Fibroblast of peridontal ligament (primary cell): ENCODE results near the gene PKD1L1.
A peak's percentile ranks its signal among the peaks of the same experiment; 100 is the strongest.
"Not testable (repeated sequence)": the region's sequence is repeated elsewhere in the genome, so short reads cannot be mapped to it uniquely, and the experiment has no call there.

Source experiments
- DNase-seq: peaks from one replicate; pipeline ENCODE4 v3.0.0-alpha.2; 2010; ENCODE audit errors: extremely low read depth

Gene PKD1L1

DNA sequence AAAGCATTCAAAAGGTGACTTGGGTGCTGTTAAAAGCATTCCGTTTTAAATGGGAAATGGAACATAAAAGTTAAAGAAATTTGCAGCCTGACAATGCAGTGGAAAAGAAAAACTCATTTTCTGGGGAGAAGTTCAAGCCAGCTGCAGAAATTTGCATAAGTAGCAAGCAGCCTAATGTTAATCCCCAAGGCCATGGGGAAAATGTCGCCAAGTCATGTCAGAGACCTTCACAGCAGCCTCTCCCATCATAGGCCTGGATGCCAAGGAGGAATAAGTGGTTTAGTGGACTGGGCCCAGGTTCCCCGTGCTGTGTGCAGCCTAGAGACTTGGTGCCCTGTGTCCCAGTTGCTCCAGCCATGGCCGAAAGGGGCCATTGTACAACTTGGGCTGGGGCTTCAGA is 154.2 kb downstream of the PKD1L1 start:
- DNase-seq: no peak

DNA sequence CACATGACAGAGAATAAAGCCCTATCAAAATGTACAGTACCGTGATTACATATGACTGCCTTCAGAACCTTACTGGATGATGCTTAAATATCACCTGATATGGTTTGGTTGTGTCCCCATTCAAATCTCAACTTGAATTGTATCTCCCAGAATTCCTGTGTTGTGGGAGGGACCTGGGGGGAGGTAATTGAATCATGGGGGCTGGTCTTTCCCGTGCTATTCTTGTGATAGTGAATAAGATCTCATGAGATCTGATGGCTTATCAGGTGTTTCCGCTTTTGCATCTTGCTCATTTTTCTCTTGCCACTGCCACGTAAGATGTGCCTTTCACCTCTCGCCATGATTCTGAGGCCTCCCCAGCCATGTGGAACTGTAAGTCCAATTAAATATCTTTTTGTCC is 155.1 kb downstream of the PKD1L1 start:
- not testable (repeated sequence) for DNase-seq

DNA sequence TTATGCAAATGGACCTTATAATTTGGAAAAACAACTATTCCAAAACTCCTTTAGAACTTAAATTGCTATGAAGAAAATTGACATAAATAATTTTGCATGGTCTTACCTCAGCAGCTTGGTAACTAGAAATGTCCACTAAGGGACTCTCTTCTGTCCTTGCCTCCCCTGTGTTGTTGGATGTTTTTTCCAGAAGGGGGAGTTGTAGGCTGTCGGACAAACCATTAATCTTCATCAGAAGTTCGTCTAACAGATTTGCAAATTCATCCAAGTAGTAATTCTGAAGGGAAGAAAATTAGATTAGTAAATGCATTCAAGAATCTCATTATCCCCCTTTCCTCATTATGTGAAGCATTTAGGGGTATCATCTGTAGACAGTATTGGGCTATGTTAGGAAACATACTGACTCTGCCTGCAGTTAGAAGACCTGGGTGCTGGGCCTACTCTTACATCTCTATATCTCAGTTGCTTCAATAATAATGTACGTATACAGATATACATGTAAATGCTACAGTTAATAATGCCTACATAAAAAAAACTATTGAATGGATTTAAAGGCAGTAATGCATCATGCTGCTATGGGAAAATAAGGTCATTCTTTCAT is 155.6 kb downstream of the PKD1L1 start:
- DNase-seq: peak; percentile 45

DNA sequence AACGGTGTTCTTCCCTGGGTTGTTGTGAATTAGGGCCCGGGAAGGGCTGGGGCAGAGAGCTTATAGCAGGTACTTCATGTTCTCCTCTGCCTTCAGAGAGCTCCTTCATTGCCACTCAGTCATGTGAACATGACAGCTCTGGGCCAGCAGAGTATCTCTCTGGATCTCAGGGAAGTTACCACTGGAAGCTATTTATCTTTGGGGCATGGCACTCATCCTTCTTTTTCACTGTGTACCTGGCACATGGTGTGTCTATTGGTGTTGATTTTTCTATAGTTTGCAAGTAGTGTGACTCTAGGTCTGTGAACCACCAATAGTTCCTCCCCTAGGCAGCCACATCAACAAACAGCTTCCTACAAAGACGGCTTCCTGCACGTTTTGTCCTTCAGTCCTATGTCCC is 156.6 kb downstream of the PKD1L1 start:
- no peak for DNase-seq

DNA sequence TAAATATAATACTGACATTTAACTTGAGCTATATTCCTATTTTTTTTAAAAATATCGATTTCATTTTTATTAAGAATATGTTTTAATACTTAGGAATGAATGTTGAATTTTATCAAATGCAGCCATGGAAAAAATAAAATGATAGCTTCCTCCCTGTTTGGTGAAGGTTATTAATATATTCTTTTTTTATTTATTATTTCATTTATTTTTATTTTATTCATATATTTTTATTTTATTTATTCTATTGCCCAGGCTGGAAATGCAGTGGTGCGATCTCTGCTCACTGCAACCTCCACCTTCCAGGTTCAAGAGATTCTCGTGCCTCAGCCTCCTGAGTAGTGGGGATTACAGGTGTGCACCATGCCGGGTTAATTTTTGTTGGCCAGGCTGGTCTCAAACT is 160.2 kb downstream of the PKD1L1 start:
- no peak for DNase-seq

DNA sequence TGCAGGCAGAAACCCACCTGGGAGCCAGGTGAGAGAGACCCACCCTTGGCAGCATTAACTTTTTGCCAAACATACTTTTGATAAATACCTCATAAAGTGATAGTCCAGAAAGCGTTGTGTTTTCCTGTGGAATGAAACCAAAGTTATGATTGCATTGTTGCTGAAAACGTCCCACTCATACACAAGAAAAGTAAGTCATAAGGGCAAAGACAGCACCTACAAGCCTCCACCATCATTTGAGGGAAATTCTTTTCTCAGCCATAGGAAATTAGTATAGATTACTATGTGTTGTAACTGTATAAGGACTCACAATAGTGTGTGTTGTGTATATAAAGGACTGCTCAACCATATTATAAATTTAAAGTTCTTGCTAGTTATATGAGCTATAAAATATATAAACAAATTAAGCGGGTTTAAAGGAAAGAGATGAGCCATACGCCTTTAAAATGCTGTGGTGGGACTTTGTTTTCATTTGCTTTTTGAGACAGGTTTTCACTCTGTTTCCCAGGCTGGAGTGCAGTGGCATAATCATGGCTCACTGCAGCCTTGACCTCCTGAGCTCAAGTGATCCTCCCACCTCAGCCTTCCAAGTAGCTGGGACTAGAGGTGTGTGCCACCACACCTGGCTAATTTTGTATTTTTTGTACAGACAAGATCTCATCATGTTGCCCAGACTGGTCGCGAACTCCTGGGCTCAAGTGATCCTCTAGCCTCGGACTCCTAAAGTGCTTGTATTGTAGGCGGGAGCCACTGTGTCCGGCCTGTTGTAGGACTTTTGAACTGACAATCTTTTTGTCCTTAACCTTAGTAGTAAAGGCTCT is 160.8 kb downstream of the PKD1L1 start:
- no peak for DNase-seq

DNA sequence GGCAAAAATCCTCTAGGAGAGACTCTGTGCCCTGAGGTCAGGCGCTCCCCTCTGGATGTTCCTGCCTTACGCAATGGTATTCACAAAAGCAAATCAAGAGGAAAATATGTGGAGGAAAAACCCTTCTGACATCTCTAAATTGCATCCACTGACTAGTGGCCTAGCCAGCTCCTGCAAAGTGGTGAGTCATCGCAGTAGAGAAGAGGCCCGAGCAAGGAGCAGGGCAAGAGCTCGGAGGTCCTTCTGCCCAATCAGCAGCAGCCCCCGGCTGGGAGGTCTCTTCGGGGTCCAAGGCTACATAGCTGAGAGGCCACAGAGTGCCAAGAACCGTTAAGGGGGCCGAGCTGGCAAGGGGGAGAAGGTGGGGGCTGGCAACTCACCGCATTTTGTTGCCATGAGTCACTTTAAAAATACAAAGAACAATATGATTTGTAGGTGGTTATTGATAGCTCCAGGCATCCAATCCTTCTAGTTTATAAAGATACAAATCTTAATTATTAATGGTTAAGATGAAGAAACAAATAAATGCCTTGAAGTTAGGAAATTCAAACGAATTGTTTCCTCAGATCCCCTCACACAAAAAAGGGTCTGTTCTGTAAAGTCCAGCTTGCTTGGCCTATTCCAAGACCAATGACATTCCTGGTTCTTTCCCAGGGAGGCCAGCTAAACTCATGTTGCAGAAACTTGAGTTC is 161.6 kb downstream of the PKD1L1 start:
- peak; percentile 97 for DNase-seq

DNA sequence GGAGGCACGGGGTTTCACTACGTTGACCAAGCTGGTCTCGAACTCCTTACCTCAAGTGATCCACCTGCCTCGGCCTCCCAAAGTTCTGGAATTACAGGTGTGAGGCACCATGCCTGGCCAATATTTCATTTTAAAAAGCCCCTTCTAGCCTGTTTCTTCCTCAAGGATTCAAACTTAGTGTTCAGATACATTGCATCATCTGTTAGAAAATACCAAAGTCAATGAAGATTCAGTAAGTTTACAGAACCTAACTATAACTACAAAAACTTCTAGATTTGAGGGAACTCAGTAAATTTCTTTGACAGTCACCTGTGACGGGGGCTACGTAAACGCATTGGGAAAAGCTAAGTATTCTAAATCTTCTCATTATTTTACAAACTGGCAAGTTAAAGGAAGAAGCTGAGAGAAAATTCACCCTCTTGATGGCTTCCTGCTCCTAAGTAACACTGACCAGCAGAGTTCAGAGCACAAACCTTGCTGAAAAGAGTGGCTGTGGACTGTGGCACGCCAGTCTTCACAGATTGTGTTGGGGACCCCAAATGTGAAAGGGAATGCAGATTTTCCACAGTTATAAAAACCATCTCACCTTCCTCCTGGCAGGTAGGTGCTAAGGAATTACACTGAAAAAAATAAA is 162.2 kb downstream of the PKD1L1 start:
- no peak for DNase-seq

DNA sequence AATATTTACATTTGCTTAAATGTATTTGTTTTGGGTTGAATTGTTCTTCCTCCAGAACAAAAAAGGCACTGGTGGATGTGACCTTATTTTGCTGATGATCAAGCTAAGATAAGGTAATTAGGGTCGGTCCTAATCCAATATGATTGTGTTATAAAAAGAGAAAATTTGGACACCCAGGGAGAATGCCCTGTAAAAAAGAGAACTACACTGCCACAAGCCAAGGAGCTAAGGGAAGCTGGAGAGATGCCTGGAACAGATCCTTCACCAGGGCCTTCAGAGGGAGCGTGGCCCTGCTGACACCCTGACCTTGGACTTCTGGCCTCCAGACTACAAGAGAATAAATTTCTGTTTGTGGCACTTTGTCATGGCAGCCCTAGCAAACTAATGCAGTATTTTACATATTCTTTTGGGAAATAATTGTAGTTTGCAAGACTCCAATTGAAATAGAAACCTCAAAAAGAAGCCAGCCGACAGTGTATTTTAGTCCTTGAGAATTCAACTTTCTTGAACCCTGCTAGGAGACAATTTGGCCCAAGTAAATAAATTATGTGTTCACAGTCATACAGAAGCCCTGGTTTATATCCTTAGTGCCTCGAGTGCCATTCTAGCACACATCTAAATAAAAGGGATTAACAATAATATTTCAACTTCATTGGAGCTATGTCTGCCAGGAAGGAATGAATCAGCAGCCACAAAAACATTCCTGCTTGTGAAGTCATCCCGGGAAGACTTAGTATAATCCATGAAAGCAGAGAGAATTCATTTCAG is 164.6 kb downstream of the PKD1L1 start:
- peak; percentile 99 for DNase-seq

DNA sequence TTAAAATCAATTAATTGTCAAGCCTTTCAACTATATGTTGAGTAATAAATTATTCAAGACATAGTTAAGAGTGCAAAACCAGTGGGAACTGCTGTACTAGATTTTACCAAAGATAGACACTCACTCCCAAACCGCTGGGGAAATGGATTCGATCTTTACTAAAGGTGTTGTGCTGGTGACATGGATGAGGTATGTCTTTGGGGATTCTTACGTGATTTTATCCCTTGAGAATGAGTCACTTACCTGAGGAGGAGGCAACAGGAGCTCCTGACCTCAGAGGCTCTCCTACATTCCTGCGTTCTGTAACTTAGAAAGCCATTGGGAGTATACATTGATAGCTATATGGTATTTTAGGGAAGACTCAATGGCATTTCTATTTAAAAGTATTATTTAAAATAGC is 165.5 kb downstream of the PKD1L1 start:
- no peak for DNase-seq

DNA sequence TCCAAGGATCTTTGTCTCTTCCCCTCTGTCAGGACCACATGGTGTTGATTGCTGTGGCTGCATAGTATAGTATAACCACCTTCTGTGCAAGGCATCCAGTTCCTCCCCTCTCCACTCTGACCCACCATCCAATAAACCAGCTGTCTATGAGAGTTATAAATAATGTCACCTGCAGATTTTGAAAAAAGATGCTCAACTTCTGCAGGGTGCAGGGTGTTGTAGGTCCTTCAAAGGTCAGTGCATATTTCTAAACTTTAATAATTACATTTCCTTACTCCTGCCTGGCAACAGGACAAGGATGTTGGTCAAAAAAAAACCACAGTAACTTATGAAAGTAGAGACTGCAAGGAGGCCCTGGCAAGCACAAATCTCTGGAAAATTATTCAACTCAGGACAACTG is 166.2 kb downstream of the PKD1L1 start:
- peak; percentile 65 for DNase-seq

DNA sequence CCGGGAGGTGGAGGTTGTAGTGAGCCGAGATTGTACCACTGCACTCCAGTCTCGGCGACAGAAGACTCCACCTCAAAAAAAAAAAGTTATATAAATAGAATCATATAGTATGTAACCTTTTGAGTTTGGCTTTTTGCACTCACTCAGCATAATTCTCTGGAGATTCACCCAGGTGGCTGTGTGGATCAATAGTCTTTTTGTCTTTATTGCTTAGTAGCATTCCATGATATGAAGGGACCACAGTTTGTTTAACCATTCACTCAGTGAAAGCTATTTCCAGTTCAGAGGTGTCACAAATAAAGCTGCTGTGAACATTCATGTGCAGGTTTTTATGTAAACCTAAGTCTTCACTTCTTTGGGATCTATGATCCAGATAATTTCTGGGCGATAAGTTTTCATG is 167.7 kb downstream of the PKD1L1 start:
- DNase-seq: no peak

DNA sequence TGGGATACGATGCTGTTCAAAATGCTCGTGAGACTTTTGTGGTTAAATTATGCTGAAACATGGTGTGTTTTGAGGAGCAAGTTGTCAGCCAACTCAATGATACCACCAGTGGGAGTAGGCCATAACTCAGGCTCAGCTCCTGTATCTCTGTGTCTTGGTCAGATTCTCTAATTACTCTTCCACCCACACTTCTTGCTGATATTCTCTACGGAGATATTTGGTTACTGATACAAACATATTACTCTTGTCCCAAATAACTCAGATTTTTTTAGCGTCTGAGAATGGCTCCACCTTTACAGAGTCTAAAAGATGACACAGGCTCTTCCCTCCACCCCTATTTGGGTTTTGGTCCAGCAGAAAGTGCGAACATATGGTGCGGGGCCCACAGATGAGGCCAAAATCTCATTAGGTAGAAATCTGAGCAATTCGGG is 168.9 kb downstream of the PKD1L1 start:
- DNase-seq: no peak

DNA sequence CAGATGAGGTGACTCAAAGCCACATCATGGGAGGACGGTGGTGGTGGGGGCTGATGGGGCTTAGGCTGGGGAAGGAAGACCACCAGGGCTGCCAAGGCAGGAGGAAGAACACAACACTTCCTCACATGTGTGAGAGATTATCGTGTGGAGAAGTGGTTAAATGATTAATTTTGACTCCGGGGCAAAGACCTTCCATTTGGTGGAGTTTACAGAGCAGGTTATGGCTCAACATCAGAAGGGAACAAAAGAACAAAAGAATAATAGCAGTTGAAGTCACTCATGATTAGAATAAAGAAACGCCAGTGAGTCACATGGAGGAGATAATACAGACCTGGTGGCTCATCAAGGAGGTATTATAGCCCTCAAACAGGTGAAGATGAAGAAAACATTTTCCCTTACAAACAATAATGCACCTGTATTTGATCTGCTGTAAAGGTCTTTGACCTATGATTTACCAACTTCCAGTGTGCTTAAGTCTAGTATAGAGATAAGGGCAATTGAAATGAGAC is 170.1 kb downstream of the PKD1L1 start:
- no peak for DNase-seq

DNA sequence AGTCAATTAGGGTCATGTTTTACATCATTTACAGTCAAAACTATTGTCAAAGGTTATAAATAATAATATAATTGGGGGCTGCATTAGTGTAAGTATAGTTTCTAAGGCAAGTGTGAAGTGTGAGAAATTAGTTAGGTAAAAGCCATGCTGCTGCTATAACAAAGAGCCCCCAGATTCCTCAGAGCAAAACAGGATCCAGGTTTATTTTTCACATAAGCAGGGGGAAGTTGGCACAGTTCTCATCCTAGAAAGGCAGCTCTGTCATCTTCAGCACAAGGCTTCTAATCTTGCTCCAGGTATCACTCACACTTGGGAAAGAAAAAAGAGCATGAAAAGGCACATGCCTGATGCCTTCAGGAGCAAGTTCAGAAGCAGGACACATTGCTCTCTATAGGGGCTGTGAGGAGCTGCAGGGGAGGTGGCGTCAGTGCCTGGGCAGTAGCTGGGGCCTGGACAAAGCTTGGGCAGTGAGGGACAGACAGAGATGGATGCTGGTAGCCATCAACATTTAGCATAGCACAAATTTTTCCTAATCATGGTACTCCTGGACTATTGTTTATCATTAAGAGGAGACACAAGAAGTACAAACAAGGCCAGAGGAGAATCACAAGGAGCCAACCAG is 170.6 kb downstream of the PKD1L1 start:
- DNase-seq: no peak

DNA sequence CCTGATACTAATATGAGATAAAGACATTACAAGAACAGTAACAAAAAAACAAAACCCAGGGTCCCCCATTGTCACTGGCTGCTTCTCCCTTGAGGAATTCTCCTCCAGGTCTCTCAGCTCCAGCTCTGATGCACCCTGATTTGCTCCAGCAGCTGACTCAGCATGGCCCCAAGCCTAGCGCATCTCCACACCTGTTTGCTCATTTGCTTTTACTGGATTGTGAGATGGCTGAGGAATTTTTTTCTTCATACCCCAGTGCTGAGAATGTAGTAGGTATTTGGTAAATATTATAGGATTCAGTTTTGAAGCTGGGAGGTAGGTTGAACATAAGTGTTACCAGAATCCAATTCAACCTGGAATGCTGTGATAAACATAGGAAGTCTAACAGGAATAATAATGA is 171.9 kb downstream of the PKD1L1 start:
- no peak for DNase-seq

DNA sequence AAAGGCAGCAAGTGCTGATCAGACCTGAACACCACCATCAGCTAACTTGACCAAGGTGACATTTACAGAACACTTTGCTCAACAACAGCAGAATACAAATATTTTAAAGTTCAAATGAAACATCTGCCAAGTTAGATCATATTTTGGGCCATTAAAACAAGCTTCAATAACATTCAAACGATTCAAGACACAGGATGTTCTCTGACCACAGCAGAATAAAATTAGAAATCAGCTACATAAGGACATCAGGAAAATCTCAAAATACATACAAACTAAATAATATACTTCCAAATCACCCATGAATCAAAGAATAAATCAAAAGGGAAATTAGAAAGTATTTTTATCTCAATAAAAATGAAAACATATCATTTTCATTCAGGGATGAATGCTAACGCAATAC is 173.0 kb downstream of the PKD1L1 start:
- no peak for DNase-seq

DNA sequence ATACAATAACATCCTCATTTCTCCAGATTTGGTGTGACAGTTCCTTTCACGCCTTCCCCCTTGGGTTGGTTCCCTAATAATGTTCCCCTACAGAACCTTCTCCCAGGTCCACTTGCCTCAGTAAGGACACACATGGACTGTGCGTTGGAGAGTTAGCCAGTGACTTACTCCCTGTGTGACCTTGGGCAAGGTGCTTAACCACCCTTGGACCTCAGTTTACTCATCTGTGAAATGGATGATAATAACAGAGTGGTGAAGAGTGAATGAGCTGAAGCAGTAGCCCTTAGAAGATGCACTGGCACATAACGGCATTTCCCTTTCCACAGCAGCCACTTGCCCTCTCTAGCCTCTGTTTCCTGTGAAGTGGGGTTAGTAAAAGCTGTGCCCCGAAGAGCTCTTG is 175.8 kb downstream of the PKD1L1 start:
- no peak for DNase-seq

DNA sequence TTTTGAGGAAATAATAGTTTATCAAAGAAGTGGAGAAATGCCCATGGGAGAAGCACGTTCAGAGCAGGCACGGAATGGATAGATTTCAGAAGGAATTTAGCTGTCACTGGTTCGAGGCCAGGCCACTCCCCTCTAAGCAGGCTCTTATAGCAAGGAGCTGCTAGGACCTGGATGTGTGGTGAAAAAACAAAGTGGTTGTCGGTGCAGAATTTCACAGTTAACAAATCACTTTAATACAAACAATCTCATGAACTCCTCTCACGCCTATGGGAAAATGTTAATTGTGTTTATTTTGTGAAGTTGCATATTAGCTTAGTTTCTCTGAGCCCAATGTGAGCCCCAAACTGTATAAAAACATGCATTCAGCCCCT is 176.3 kb downstream of the PKD1L1 start:
- no peak for DNase-seq

DNA sequence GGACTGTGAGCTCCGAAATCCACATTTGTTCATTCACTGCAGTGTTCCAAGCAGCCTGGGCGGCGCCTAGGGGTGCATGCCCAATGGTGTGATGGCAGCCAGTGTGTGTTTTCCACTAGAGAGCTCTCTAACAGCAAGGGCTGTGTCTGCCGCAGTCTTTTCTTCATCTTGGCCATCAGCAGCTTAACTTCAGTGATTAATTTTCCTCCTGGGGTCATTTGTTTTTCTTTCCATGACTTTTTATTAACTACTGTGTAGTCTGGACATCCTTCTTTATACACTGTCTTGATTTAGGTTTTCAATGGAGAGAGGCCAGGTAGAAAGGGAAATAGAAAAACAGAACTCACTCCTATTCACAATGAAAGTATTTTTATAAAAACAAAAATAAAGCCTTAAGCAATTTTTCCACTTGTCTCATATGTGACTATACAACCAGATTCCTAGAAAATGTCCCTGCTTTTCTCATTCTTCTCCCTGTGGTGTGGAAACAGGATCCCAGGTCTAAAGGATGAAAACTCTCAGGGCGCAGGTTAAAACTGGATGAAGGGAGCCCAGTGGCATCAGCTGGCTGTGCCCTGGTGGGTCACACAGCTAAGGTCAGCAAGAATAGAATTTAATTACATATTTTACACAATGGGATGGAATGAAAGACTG is 176.8 kb downstream of the PKD1L1 start:
- DNase-seq: no peak

DNA sequence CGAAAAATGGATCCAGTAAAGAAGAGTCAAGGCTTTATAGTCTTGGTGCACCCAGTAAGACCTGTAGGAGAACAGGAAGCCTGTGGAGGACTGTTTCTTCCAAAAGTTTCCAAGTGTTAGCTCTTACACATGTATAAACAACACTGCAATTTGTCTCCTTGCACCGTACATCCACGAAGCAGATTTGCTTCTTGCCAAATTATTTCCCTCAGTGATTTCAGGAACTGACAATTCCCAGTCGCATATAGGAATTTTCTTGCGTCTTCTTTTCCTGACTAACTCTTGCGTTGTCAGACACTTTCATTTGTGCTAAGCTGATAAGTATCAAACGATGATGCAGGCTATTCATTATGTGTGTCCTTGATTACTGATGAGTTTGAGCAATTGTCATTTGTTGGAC is 182.1 kb downstream of the PKD1L1 start:
- no peak for DNase-seq
